ENCODE measurements around the gene PHETA2. TPM values are rescaled to one million over a fixed set of nuclear protein-coding genes. Genes with fewer than 3 reads are reported as not detected.
"Not testable (repeated sequence)": the region's sequence is repeated elsewhere in the genome, so short reads cannot be mapped to it uniquely, and the experiment has no call there.

The PHETA2 gene
- total and polyA plus RNA-seq, 2 of the 4 experiments (the other 2 are of a cell fraction), result 6.5 to 10.0 TPM

- ATAC-seq (ENCODE audit: low read depth); H3K79me1 ChIP-seq (ENCODE audit: low read depth in 1 of 2, low read length in 2 of 2); H4K91ac ChIP-seq (ENCODE audit: insufficient read depth, low read depth, low read length); H2BK5ac ChIP-seq (ENCODE audit: low read depth, low read length, poor library complexity, severe bottlenecking); H2BK20ac ChIP-seq (ENCODE audit: low read depth, low read length); POLR2A ChIA-PET (ENCODE audit: unreplicated experiment); dilution Hi-C loops (cut with HindIII; ENCODE audit: low sequenced_read_pairs, unreplicated experiment); H2BK15ac ChIP-seq (ENCODE audit: low read depth, low read length); H4K20me1 ChIP-seq (ENCODE audit: insufficient read depth, low read length); H3K36me3 ChIP-seq (ENCODE audit: control insufficient read depth, insufficient read depth, low read length); H3K9me1 ChIP-seq (ENCODE audit: insufficient read depth, low read length); DNase-seq; H2AK5ac ChIP-seq (ENCODE audit: low read depth, low read length); H3K4ac ChIP-seq (ENCODE audit: low read depth, low read length); H3K9me3 ChIP-seq (ENCODE audit: control insufficient read depth, insufficient read depth, low read length); H4K5ac ChIP-seq (ENCODE audit: low read depth, low read length); H3K4me3 ChIP-seq (ENCODE audit: insufficient read depth, low read depth, low read length); H3K27me3 ChIP-seq (ENCODE audit: control insufficient read depth, insufficient read depth, low read length); H3K14ac ChIP-seq (replicated peaks; ENCODE audit: low read depth, low read length); CTCF ChIA-PET; H3K56ac ChIP-seq (ENCODE audit: extremely low read depth, insufficient read depth, low read length); H4K8ac ChIP-seq (ENCODE audit: low read depth in 2 of 2, low read length in 2 of 2); H3K4me1 ChIP-seq (ENCODE audit: control insufficient read depth, insufficient read depth, low read length); in situ Hi-C loops (cut with MboI; ENCODE audit: low sequenced_read_pairs); H3K9ac ChIP-seq (ENCODE audit: low read depth, low read length); H2BK120ac ChIP-seq (ENCODE audit: low read depth, low read length); H3K27ac ChIP-seq (ENCODE audit: insufficient read depth, low read length); H3K4me2 ChIP-seq (ENCODE audit: low read depth, low read length); H2AK9ac ChIP-seq (replicated peaks; ENCODE audit: low read depth, low read length, poor library complexity); H3K18ac ChIP-seq (ENCODE audit: low read depth, low read length); BruUV-seq (replicated peaks); H3K23ac ChIP-seq (ENCODE audit: low read depth, low read length); intact Hi-C loops (cut with micrococcal nuclease); H2AFZ ChIP-seq (replicated peaks; ENCODE audit: low read length, poor library complexity): not testable (repeated sequence)
- WGBS, 2 experiments (ENCODE audit: extremely low coverage in 2 of 2, insufficient read length in 1 of 2), result 80% methylated on average over 2 of the region's 13 CpGs; no CpG with 5 or more reads in 1 of the 2 experiments
Measured at GRCh38 chr22:42128007-42128406, 54.0 kb downstream of the PHETA2 start.

Small RNAs within 50 kb of the gene (microRNA-seq; reads per million reads assigned to microRNA genes)
- not detected for gene SNORD13P1 (ENCODE audit: insufficient read depth, insufficient read length)

Small RNAs within 50 kb of the gene (small RNA-seq; reads per million reads assigned to genes)
- 0 reads per million in 5 experiments for gene SNORD13P1

Other genes with a start within 250 kb of the PHETA2 start
- gene SREBF2, start 241.1 kb upstream of the PHETA2 start, total RNA-seq (2012; rRNA removed), result 8.1 and 9.2 TPM in 2 replicates
- 47.4 and 50.1 TPM in 2 replicates for gene SREBF2, start 241.1 kb upstream of the PHETA2 start, polyA plus RNA-seq (2012; rRNA removed)
- gene SHISA8, start 159.2 kb upstream of the PHETA2 start, total RNA-seq (2012; rRNA removed), result not detected in 2 replicates
- gene SHISA8, start 159.2 kb upstream of the PHETA2 start, polyA plus RNA-seq (2012; rRNA removed), result not detected in 2 replicates
- gene TNFRSF13C, start 147.4 kb upstream of the PHETA2 start, total RNA-seq (2012; rRNA removed), result under 0.01 TPM in 1 of 2 replicates, not detected in the other
- 0.14 and 0.16 TPM in 2 replicates for gene TNFRSF13C, start 147.4 kb upstream of the PHETA2 start, polyA plus RNA-seq (2012; rRNA removed)
- gene CENPM, start 127.1 kb upstream of the PHETA2 start, total RNA-seq (2012; rRNA removed), result 14.7 and 18.1 TPM in 2 replicates
- 20.1 and 31.3 TPM in 2 replicates for gene CENPM, start 127.1 kb upstream of the PHETA2 start, polyA plus RNA-seq (2012; rRNA removed)
- gene SEPTIN3, start 104.8 kb upstream of the PHETA2 start, total RNA-seq (2012; rRNA removed), result under 0.01 and 0.18 TPM in 2 replicates
- gene SEPTIN3, start 104.8 kb upstream of the PHETA2 start, polyA plus RNA-seq (2012; rRNA removed), result 0.14 and 0.15 TPM in 2 replicates
- gene WBP2NL, start 75.5 kb upstream of the PHETA2 start, total RNA-seq (2012; rRNA removed), result not detected in 2 replicates
- gene WBP2NL, start 75.5 kb upstream of the PHETA2 start, polyA plus RNA-seq (2012; rRNA removed), result not detected in 2 replicates
- gene NAGA, start 3.4 kb upstream of the PHETA2 start, total RNA-seq (2012; rRNA removed), result 34.4 and 44.8 TPM in 2 replicates
- 34.3 and 38.6 TPM in 2 replicates for gene NAGA, start 3.4 kb upstream of the PHETA2 start, polyA plus RNA-seq (2012; rRNA removed)
- 2.3 and 2.5 TPM in 2 replicates for gene SMDT1, start 5.5 kb downstream of the PHETA2 start, total RNA-seq (2012; rRNA removed)
- gene SMDT1, start 5.5 kb downstream of the PHETA2 start, polyA plus RNA-seq (2012; rRNA removed), result 15.0 and 15.7 TPM in 2 replicates
- gene NDUFA6, start 16.5 kb downstream of the PHETA2 start, total RNA-seq (2012; rRNA removed), result 48.8 and 92.2 TPM in 2 replicates
- 81.4 and 89.0 TPM in 2 replicates for gene NDUFA6, start 16.5 kb downstream of the PHETA2 start, polyA plus RNA-seq (2012; rRNA removed)
- gene CYP2D6, start 56.6 kb downstream of the PHETA2 start, total RNA-seq (2012; rRNA removed), result under 0.01 TPM in 2 replicates
- gene CYP2D6, start 56.6 kb downstream of the PHETA2 start, polyA plus RNA-seq (2012; rRNA removed), result 0.24 TPM in 2 replicates
- 20.0 and 23.7 TPM in 2 replicates for gene TCF20, start 196.4 kb downstream of the PHETA2 start, total RNA-seq (2012; rRNA removed)
- gene TCF20, start 196.4 kb downstream of the PHETA2 start, polyA plus RNA-seq (2012; rRNA removed), result 8.9 and 9.5 TPM in 2 replicates

All from IMR-90 (cell line).